ENCODE measurements around the gene TCOF1. TPM values are rescaled to one million over a fixed set of nuclear protein-coding genes. Genes with fewer than 3 reads are reported as not detected.

TCOF1 gene
- total RNA-seq, 1 experiment from 2014 or later: 109 TPM

DNA sequence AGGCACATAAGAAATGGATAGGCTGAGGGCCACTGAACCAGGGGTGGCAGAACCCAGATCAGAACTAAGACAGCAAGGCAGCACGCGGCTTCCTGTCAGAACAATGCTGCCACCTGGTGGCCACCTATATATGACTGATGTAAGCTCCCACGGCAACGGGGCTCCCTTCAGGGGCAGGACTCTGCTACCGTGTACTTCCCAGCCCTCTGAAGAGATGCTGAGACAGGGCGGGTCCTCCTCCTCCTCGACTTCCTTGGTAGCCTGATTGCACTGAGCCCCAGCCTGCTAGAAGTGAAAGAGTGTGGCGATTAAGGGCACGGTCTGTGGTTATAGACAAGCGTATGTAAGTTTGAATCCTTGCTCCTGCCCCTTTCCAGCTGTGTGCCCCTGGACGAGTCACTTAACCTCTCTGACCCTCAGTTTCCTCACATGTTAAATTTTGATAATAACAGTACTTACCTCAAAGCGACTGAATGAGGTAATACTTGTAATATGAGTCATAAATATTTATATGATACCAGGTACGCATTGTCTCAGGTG lies 78.7 kb downstream of the TCOF1 start:
- TF ChIP-seq EZH2 (IDR thresholded peaks at IDR 0.05; ENCODE audit: borderline replicate concordance, low read depth, low read length, poor library complexity, severe bottlenecking): no peak
- TF ChIP-seq, protein P1, sequence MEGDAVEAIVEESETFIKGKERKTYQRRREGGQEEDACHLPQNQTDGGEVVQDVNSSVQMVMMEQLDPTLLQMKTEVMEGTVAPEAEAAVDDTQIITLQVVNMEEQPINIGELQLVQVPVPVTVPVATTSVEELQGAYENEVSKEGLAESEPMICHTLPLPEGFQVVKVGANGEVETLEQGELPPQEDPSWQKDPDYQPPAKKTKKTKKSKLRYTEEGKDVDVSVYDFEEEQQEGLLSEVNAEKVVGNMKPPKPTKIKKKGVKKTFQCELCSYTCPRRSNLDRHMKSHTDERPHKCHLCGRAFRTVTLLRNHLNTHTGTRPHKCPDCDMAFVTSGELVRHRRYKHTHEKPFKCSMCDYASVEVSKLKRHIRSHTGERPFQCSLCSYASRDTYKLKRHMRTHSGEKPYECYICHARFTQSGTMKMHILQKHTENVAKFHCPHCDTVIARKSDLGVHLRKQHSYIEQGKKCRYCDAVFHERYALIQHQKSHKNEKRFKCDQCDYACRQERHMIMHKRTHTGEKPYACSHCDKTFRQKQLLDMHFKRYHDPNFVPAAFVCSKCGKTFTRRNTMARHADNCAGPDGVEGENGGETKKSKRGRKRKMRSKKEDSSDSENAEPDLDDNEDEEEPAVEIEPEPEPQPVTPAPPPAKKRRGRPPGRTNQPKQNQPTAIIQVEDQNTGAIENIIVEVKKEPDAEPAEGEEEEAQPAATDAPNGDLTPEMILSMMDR (conservative IDR thresholded peaks at IDR 0.05; ENCODE audit: low read depth, low read length): peak; percentile 86
- ChIA-PET CTCF (interaction anchor here (0.6 to 1.2 kb wide), 4 partner anchors 13 to 602 kb away, joined by 3 to 4 read pairs (median 4); partner anchors contain the start of gene RPS14), POLR2A (ENCODE audit: low non-redundant PET) (interaction anchor here (0.6 kb wide), 1 partner anchor 8 kb away, joined by 3 read pairs; no protein-coding TSS in a partner anchor)
- H3K9me3 ChIP-seq (ENCODE audit: low read depth, low read length, poor library complexity, severe bottlenecking): no peaks in the 10 kb centered on the region
- no peak overlapping the region for H3K27ac ChIP-seq (ENCODE audit: low read depth, low read length, poor library complexity, severe bottlenecking)
- H3K4me1 ChIP-seq (ENCODE audit: insufficient read depth, low read length, poor library complexity, severe bottlenecking): no peaks in the 10 kb centered on the region
- no TSS peak for BruUV-seq (replicated peaks)
- intact Hi-C loops (cut with micrococcal nuclease; ENCODE audit: unreplicated experiment): loop anchor here (2.0 to 10.0 kb wide), 5 partner anchors 163 to 799 kb away; partner anchors contain the start of gene CDX1
- H3K27me3 ChIP-seq (replicated peaks; ENCODE audit: insufficient read depth, low read depth, low read length, poor library complexity): no peaks in the 10 kb centered on the region
- no peak overlapping the region for H3K4me3 ChIP-seq (ENCODE audit: low read depth, low read length, poor library complexity, severe bottlenecking)
- peak; percentile 91 for DNase-seq (ENCODE audit: low spot score)
- no peaks in the 10 kb centered on the region for H3K36me3 ChIP-seq (ENCODE audit: insufficient read depth, low read length, poor library complexity, severe bottlenecking)

DNA sequence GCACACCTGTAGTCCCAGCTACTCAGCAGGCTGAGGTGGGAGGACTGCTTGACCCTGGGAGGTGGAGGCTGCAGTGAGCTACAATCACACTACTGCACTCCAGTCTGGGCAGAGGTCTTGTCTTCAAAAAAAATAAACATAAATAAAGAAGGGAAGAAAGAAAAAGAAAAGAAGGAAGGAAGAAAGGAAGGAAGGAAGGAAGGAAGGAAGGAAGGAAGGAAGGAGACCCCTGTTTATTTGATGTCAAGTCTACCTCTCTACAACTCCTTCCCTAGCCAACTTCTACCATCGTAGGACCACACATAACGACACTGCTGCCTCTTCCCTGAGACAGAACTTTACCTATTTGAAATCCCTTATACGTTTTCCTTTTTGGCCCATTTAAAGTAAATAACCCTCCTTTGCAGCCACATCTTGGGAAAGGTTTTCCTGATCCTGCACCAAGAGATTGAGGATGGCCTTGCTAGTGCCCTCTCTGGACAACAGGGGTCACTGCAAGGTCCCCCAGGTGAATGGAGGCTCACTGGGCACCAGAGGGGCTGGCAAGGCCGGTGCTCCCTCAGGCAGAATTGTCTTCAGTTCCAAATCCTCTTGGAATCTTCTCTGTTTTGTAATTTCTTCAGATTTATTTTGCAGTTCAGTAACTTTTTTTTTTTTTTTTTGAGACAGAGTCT lies 81.5 kb downstream of the TCOF1 start:
- Histone ChIP-seq H3K4me3 (ENCODE audit: low read depth, low read length, poor library complexity, severe bottlenecking) (no peak overlapping the region), H3K9me3 (ENCODE audit: low read depth, low read length, poor library complexity, severe bottlenecking) (no peaks in the 10 kb centered on the region), H3K27ac (ENCODE audit: low read depth, low read length, poor library complexity, severe bottlenecking) (no peak overlapping the region), H3K36me3 (ENCODE audit: insufficient read depth, low read length, poor library complexity, severe bottlenecking) (peaks cover 14% of the 10 kb centered on the region), H3K27me3 (replicated peaks; ENCODE audit: insufficient read depth, low read depth, low read length, poor library complexity) (no peaks in the 10 kb centered on the region), H3K4me1 (ENCODE audit: insufficient read depth, low read length, poor library complexity, severe bottlenecking) (peaks cover 3% of the 10 kb centered on the region)
- POLR2A ChIA-PET (ENCODE audit: low non-redundant PET): interaction anchor here (0.7 kb wide), 2 partner anchors 66 to 264 kb away, joined by 4 to 5 read pairs; no protein-coding TSS in a partner anchor
- intact Hi-C loops (cut with micrococcal nuclease; ENCODE audit: unreplicated experiment): loop anchor here (5.0 to 10.0 kb wide), 2 partner anchors 274 to 802 kb away; partner anchors contain the start of gene CDX1
- CTCF ChIA-PET: no interaction called here
- TF ChIP-seq, protein P1 (conservative IDR thresholded peaks at IDR 0.05; ENCODE audit: low read depth, low read length): peak; percentile 50
- TF ChIP-seq EZH2 (IDR thresholded peaks at IDR 0.05; ENCODE audit: borderline replicate concordance, low read depth, low read length, poor library complexity, severe bottlenecking): no peak
- no peak for DNase-seq (ENCODE audit: low spot score)
- BruUV-seq (replicated peaks): no TSS peak

DNA sequence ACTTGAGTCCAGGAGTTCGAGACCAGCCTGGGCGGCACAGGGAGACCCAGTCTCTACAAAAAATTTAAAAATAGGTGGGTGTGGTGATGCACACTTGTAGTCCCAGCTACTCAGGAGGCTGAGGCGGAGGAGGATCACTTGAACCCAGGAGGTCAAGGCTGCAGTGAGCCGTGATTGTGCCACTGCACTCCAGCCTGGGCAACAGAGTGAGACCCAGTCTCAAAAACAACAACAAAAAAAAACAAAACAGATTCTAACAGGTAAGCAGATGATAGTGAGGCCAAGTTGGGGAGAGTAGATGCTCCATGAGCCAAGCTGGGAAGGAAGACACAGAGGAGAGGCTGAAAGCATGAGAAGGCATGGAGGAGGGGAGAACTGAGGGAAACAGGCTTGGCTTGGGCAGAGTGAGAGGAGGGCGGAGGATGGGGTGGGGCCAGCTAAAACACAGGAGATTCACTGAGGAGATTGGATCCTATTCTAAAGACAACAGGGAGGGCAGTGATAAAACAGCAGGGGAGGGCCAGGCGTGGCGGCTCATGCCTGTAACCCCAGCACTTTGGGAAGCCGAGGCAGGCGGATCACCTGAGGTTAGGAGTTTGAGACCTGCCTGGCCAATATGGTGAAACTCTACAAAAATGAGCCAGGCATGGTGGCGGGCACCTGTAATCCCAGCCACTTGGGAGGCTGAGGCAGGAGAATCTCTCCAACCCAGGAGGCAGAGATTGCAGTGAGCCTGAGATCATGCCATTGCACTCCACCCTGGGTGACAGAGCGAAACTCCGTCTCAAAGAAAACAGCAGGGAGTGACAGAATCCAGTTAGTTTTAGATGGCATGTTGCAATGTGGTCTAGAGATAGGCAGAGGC lies 83.7 kb downstream of the TCOF1 start:
- no TSS peak for BruUV-seq (replicated peaks)
- peaks cover 36% of the 10 kb centered on the region for H3K36me3 ChIP-seq (ENCODE audit: insufficient read depth, low read length, poor library complexity, severe bottlenecking)
- intact Hi-C loops (cut with micrococcal nuclease; ENCODE audit: unreplicated experiment): no loop called here
- no peak overlapping the region for H3K4me3 ChIP-seq (ENCODE audit: low read depth, low read length, poor library complexity, severe bottlenecking)
- CTCF ChIA-PET: interaction anchor here (0.6 kb wide), 1 partner anchor 14 kb away, joined by 3 read pairs; no protein-coding TSS in a partner anchor
- no peaks in the 10 kb centered on the region for H3K9me3 ChIP-seq (ENCODE audit: low read depth, low read length, poor library complexity, severe bottlenecking)
- no peaks in the 10 kb centered on the region for H3K27me3 ChIP-seq (replicated peaks; ENCODE audit: insufficient read depth, low read depth, low read length, poor library complexity)
- POLR2A ChIA-PET (ENCODE audit: low non-redundant PET): interaction anchor here (1.0 kb wide), 1 partner anchor 9 kb away, joined by 3 read pairs; the partner anchor contains the start of gene RPS14
- peaks cover 3% of the 10 kb centered on the region for H3K4me1 ChIP-seq (ENCODE audit: insufficient read depth, low read length, poor library complexity, severe bottlenecking)
- no peak for DNase-seq (ENCODE audit: low spot score)
- TF ChIP-seq EZH2 (IDR thresholded peaks at IDR 0.05; ENCODE audit: borderline replicate concordance, low read depth, low read length, poor library complexity, severe bottlenecking): no peak
- TF ChIP-seq, protein P1 (conservative IDR thresholded peaks at IDR 0.05; ENCODE audit: low read depth, low read length): no peak
- no peak overlapping the region for H3K27ac ChIP-seq (ENCODE audit: low read depth, low read length, poor library complexity, severe bottlenecking)
